Measurements from ENCODE around the gene OR10A5.
"Not testable (repeated sequence)": the region's sequence is repeated elsewhere in the genome, so short reads cannot be mapped to it uniquely, and the experiment has no call there.

The OR10A5 gene

GRCh38 chr11:6876325-6876724 lies 30.8 kb downstream of the OR10A5 start, which contains the start of gene OR10A4:
TSS of gene OR10A4 (plus strand) at chr11:6876625. CDS start at chr11:6876648, 23 bp downstream.
- Histone ChIP-seq H3K4me1 (ENCODE audit: control insufficient read depth in 1 of 2, insufficient read depth in 2 of 2, low read length in 2 of 2) (no peaks in the 10 kb centered on the region), H3K36me3 (ENCODE audit: control insufficient read depth in 1 of 2, insufficient read depth in 2 of 2, low read length in 2 of 2) (no peaks in the 10 kb centered on the region), H3K9me3 (ENCODE audit: control insufficient read depth in 1 of 2, low read length in 2 of 2) (peaks cover 0 to 5% of the 10 kb centered on the region in 2 donors), H3K27ac (ENCODE audit: low read length) (no peak within 1 kb of the TSS), H3K4me3 (ENCODE audit: low read depth in 1 of 2, low read length in 2 of 2) (no peak within 1 kb of the TSS), H3K27me3 (ENCODE audit: low read depth, low read length) (no peaks in the 10 kb centered on the region)

- Histone ChIP-seq H3K4me3 (ENCODE audit: low read depth in 1 of 2, low read length in 2 of 2) (no peak overlapping the region), H3K4me1 (ENCODE audit: control insufficient read depth in 1 of 2, insufficient read depth in 2 of 2, low read length in 2 of 2) (no peaks in the 10 kb centered on the region), H3K27me3 (ENCODE audit: low read depth, low read length) (no peaks in the 10 kb centered on the region), H3K36me3 (ENCODE audit: control insufficient read depth in 1 of 2, insufficient read depth in 2 of 2, low read length in 2 of 2) (no peaks in the 10 kb centered on the region), H3K9me3 (ENCODE audit: control insufficient read depth in 1 of 2, low read length in 2 of 2) (peaks cover 0 to 5% of the 10 kb centered on the region in 2 donors), H3K27ac (ENCODE audit: low read length) (no peak overlapping the region)
Observed at GRCh38 chr11:6876914-6877313, 31.4 kb downstream of the OR10A5 start.

GRCh38 chr11:6882751-6883150 lies 37.3 kb downstream of the OR10A5 start:
- no peak overlapping the region for H3K27ac ChIP-seq (ENCODE audit: low read length)
- no peaks in the 10 kb centered on the region for H3K36me3 ChIP-seq (ENCODE audit: control insufficient read depth in 1 of 2, insufficient read depth in 2 of 2, low read length in 2 of 2)

GRCh38 chr11:6887711-6888110 lies 42.2 kb downstream of the OR10A5 start:
- not testable (repeated sequence) for H3K27ac ChIP-seq (ENCODE audit: low read length); H3K4me1 ChIP-seq (ENCODE audit: control insufficient read depth in 1 of 2, insufficient read depth in 2 of 2, low read length in 2 of 2); H3K36me3 ChIP-seq (ENCODE audit: control insufficient read depth in 1 of 2, insufficient read depth in 2 of 2, low read length in 2 of 2); H3K4me3 ChIP-seq (ENCODE audit: low read depth in 1 of 2, low read length in 2 of 2); H3K9me3 ChIP-seq (ENCODE audit: control insufficient read depth in 1 of 2, low read length in 2 of 2); H3K27me3 ChIP-seq (ENCODE audit: low read depth, low read length)

More at GRCh38 chr11:6882751-6883150, 37.3 kb downstream of the OR10A5 start:
- Histone ChIP-seq H3K27me3 (ENCODE audit: low read depth, low read length) (no peaks in the 10 kb centered on the region), H3K4me3 (ENCODE audit: low read depth in 1 of 2, low read length in 2 of 2) (no peak overlapping the region), H3K4me1 (ENCODE audit: control insufficient read depth in 1 of 2, insufficient read depth in 2 of 2, low read length in 2 of 2) (no peaks in the 10 kb centered on the region), H3K9me3 (ENCODE audit: control insufficient read depth in 1 of 2, low read length in 2 of 2) (peaks cover 0 to 2% of the 10 kb centered on the region in 2 donors)

- Histone ChIP-seq H3K4me3 (ENCODE audit: low read depth in 1 of 2, low read length in 2 of 2) (no peak overlapping the region), H3K36me3 (ENCODE audit: control insufficient read depth in 1 of 2, insufficient read depth in 2 of 2, low read length in 2 of 2) (no peaks in the 10 kb centered on the region), H3K4me1 (ENCODE audit: control insufficient read depth in 1 of 2, insufficient read depth in 2 of 2, low read length in 2 of 2) (no peaks in the 10 kb centered on the region), H3K9me3 (ENCODE audit: control insufficient read depth in 1 of 2, low read length in 2 of 2) (peaks cover 0 to 2% of the 10 kb centered on the region in 2 donors), H3K27me3 (ENCODE audit: low read depth, low read length) (no peaks in the 10 kb centered on the region), H3K27ac (ENCODE audit: low read length) (no peak overlapping the region)
Observed at GRCh38 chr11:6888830-6889229, 43.3 kb downstream of the OR10A5 start.

GRCh38 chr11:6889835-6890234 lies 44.4 kb downstream of the OR10A5 start:
- H3K9me3 ChIP-seq (ENCODE audit: control insufficient read depth in 1 of 2, low read length in 2 of 2), result peaks cover 0 to 2% of the 10 kb centered on the region in 2 donors
- H3K27me3 ChIP-seq (ENCODE audit: low read depth, low read length), result no peaks in the 10 kb centered on the region
- no peak overlapping the region for H3K27ac ChIP-seq (ENCODE audit: low read length)
- H3K36me3 ChIP-seq (ENCODE audit: control insufficient read depth in 1 of 2, insufficient read depth in 2 of 2, low read length in 2 of 2), result no peaks in the 10 kb centered on the region
- H3K4me3 ChIP-seq (ENCODE audit: low read depth in 1 of 2, low read length in 2 of 2), result no peak overlapping the region
- no peaks in the 10 kb centered on the region for H3K4me1 ChIP-seq (ENCODE audit: control insufficient read depth in 1 of 2, insufficient read depth in 2 of 2, low read length in 2 of 2)

- peaks cover 0 to 2% of the 10 kb centered on the region in 2 donors for H3K9me3 ChIP-seq (ENCODE audit: control insufficient read depth in 1 of 2, low read length in 2 of 2)
- no peaks in the 10 kb centered on the region for H3K4me1 ChIP-seq (ENCODE audit: control insufficient read depth in 1 of 2, insufficient read depth in 2 of 2, low read length in 2 of 2)
- no peaks in the 10 kb centered on the region for H3K27me3 ChIP-seq (ENCODE audit: low read depth, low read length)
- H3K27ac ChIP-seq (ENCODE audit: low read length), result no peak within 1 kb of the TSS
- no peak within 1 kb of the TSS for H3K4me3 ChIP-seq (ENCODE audit: low read depth in 1 of 2, low read length in 2 of 2)
- H3K36me3 ChIP-seq (ENCODE audit: control insufficient read depth in 1 of 2, insufficient read depth in 2 of 2, low read length in 2 of 2), result no peaks in the 10 kb centered on the region
Observed at GRCh38 chr11:6892400-6892799, 46.9 kb downstream of the OR10A5 start, which contains the start of gene OR2D2. TSS of gene OR2D2 (minus strand) at chr11:6892500. CDS start at chr11:6892500, 0 bp downstream.

- Histone ChIP-seq H3K27me3 (ENCODE audit: low read depth, low read length) (no peaks in the 10 kb centered on the region), H3K9me3 (ENCODE audit: control insufficient read depth in 1 of 2, low read length in 2 of 2) (no peaks in the 10 kb centered on the region), H3K4me3 (ENCODE audit: low read depth in 1 of 2, low read length in 2 of 2) (no peak overlapping the region), H3K36me3 (ENCODE audit: control insufficient read depth in 1 of 2, insufficient read depth in 2 of 2, low read length in 2 of 2) (no peaks in the 10 kb centered on the region), H3K27ac (ENCODE audit: low read length) (no peak overlapping the region), H3K4me1 (ENCODE audit: control insufficient read depth in 1 of 2, insufficient read depth in 2 of 2, low read length in 2 of 2) (no peaks in the 10 kb centered on the region)
Observed at GRCh38 chr11:6894097-6894496, 48.6 kb downstream of the OR10A5 start.

- H3K36me3 ChIP-seq (ENCODE audit: control insufficient read depth in 1 of 2, insufficient read depth in 2 of 2, low read length in 2 of 2), result no peaks in the 10 kb centered on the region
- no peak overlapping the region for H3K4me3 ChIP-seq (ENCODE audit: low read depth in 1 of 2, low read length in 2 of 2)
- no peaks in the 10 kb centered on the region for H3K4me1 ChIP-seq (ENCODE audit: control insufficient read depth in 1 of 2, insufficient read depth in 2 of 2, low read length in 2 of 2)
- no peaks in the 10 kb centered on the region for H3K9me3 ChIP-seq (ENCODE audit: control insufficient read depth in 1 of 2, low read length in 2 of 2)
- no peaks in the 10 kb centered on the region for H3K27me3 ChIP-seq (ENCODE audit: low read depth, low read length)
- H3K27ac ChIP-seq (ENCODE audit: low read length), result no peak overlapping the region
Observed at GRCh38 chr11:6895010-6895409, 49.5 kb downstream of the OR10A5 start.

All from muscle layer of duodenum (tissue), 2 donors.